Measurements from ENCODE around the gene PLXNA4.

DNA sequence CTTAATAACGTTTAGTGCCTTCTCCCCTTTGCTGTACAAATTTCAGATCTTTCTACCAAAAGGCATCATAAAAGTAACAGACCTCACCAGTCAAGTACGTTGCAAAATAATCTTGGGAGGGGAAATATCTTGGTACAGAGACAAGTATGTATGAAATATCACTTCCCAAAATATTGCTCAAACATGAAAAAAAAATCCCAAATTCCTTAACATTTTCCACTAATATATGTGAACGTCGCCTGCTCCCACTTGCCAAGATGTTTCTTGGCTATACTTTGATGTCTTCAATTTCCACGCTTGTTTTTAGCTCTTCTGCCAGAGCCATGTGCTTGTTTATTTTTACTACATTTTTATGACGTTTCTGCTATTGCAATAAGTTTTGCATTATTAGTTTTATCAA, 223.5 kb downstream of the PLXNA4 start:
- TF ChIP-seq, protein P1, sequence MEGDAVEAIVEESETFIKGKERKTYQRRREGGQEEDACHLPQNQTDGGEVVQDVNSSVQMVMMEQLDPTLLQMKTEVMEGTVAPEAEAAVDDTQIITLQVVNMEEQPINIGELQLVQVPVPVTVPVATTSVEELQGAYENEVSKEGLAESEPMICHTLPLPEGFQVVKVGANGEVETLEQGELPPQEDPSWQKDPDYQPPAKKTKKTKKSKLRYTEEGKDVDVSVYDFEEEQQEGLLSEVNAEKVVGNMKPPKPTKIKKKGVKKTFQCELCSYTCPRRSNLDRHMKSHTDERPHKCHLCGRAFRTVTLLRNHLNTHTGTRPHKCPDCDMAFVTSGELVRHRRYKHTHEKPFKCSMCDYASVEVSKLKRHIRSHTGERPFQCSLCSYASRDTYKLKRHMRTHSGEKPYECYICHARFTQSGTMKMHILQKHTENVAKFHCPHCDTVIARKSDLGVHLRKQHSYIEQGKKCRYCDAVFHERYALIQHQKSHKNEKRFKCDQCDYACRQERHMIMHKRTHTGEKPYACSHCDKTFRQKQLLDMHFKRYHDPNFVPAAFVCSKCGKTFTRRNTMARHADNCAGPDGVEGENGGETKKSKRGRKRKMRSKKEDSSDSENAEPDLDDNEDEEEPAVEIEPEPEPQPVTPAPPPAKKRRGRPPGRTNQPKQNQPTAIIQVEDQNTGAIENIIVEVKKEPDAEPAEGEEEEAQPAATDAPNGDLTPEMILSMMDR (IDR thresholded peaks at IDR 0.05): no peak
- TF ChIP-seq POLR2A (IDR thresholded peaks at IDR 0.05) (no peak), POLR2AphosphoS5 (IDR thresholded peaks at IDR 0.05; ENCODE audit: insufficient read depth in 1 of 2, low read depth in 1 of 2) (peak in 1 of 2 donors; percentile 38)

Data from vagina (tissue), 2 donors.